GM06990 (cell line): ENCODE data around the gene PNPLA1.

Source experiments
- DNase-seq: peaks from one replicate; pipeline ENCODE4 v3.0.0-alpha.2; 2011; ENCODE audit not compliant: insufficient read length; ENCODE audit errors: extremely low read depth
- H3K27me3 ChIP-seq: replicated peaks from 2 replicates; pipeline ENCODE4 v1.6.0; 2011; ENCODE audit warnings: low read length; ENCODE audit not compliant: control insufficient read depth, insufficient read depth
- H3K36me3 ChIP-seq: 2 replicates; pipeline ENCODE4 v1.5.1; 2011; ENCODE audit warnings: low read length; ENCODE audit not compliant: control insufficient read depth, insufficient read depth
- H3K4me3 ChIP-seq: replicated peaks from 2 replicates; pipeline ENCODE4 v1.5.1; 2011; ENCODE audit warnings: low read depth, mild to moderate bottlenecking, control low read depth, low read length
- TF ChIP-seq, protein P1 (sequence below): IDR thresholded peaks from 2 replicates; pipeline ENCODE4 v1.5.1; 2011; ENCODE audit warnings: low read length, control low read depth, mild to moderate bottlenecking, inconsistent platforms; ENCODE audit not compliant: insufficient read depth, poor library complexity, severe bottlenecking

PNPLA1 gene

GRCh38 chr6:36243562-36244212 lies 26.2 kb upstream of the PNPLA1 start:
- no peak for DNase-seq
- TF ChIP-seq, protein P1, sequence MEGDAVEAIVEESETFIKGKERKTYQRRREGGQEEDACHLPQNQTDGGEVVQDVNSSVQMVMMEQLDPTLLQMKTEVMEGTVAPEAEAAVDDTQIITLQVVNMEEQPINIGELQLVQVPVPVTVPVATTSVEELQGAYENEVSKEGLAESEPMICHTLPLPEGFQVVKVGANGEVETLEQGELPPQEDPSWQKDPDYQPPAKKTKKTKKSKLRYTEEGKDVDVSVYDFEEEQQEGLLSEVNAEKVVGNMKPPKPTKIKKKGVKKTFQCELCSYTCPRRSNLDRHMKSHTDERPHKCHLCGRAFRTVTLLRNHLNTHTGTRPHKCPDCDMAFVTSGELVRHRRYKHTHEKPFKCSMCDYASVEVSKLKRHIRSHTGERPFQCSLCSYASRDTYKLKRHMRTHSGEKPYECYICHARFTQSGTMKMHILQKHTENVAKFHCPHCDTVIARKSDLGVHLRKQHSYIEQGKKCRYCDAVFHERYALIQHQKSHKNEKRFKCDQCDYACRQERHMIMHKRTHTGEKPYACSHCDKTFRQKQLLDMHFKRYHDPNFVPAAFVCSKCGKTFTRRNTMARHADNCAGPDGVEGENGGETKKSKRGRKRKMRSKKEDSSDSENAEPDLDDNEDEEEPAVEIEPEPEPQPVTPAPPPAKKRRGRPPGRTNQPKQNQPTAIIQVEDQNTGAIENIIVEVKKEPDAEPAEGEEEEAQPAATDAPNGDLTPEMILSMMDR = no peak
- H3K27me3 ChIP-seq = no peaks in the 10 kb centered on the region; the same call in 1 of the 2 replicates
- H3K4me3 ChIP-seq = no peak overlapping the region
- H3K36me3 ChIP-seq = no peaks in the 10 kb centered on the region

DNA sequence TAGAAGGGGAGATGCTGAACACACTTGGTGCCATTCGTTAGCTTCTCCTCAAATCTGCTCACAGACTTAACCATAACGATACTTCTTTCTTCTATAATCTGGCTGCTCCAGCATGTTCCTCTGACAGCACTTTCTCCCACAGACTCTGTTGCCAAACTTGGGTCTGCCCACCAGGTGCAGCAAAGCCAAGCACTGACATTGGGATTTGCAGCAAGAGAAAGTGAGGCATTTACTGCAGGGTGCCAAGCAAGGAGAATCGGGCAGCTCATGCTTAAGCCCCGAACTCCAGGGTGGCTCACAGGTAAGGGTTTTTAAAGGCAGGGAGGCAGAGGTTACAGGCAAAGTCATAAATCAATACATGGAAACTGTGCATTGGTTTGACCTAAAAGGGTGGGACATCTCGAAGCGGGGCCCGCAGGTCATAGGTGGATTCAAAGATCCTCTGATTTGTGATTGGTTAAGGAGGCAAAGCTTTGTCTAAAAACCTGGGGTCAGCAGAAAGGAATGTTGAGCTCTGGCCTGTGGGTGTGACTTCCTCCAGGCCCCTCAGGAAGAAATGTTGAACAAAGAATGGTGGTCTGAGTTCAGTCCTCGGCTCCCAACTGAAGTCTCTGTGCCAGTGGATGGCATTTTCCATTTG lies 25.1 kb upstream of the PNPLA1 start:
- no peak overlapping the region for H3K4me3 ChIP-seq
- no peaks in the 10 kb centered on the region for H3K36me3 ChIP-seq
- no peak for DNase-seq
- H3K27me3 ChIP-seq = no peaks in the 10 kb centered on the region; the same call in 1 of the 2 replicates
- TF ChIP-seq, protein P1 = no peak

DNA sequence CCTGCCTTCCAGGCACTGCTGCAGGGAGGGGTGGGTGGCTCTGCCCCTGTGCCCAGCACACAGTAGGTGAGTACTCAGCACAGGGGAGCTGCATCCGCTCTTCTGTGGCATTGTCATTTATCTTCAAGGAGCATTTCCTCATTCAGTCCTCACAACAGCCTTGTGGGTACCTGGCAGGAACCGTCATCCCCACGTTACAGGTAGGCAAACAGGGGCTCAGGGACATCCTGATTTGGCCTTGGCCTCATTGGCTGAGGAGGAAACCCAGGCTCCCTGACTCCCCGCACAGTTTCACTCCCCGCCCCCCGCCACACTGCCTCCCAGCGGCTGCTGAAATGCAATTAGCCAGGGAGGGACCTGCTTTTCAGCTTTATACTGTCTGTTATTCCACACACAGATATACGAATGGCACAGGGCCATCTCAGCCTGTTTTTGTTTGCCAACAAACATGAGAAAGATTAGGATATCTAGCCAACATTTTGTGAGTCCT lies 24.2 kb upstream of the PNPLA1 start:
- peak; percentile 25 for DNase-seq
- Histone ChIP-seq H3K36me3 (no peaks in the 10 kb centered on the region), H3K4me3 (no peak overlapping the region), H3K27me3 (no peaks in the 10 kb centered on the region; the same call in 1 of the 2 replicates)
- TF ChIP-seq, protein P1 = peak; percentile 61

- Histone ChIP-seq H3K27me3 (no peaks in the 10 kb centered on the region; the same call in 1 of the 2 replicates), H3K4me3 (no peak overlapping the region), H3K36me3 (no peaks in the 10 kb centered on the region)
- no peak for DNase-seq
- TF ChIP-seq, protein P1 = no peak
These were observed 23.2 kb upstream of the PNPLA1 start for GRCh38 chr6:36246506-36247268.

GRCh38 chr6:36247693-36248092 lies 22.2 kb upstream of the PNPLA1 start:
- TF ChIP-seq, protein P1 = no peak
- DNase-seq = no peak
- Histone ChIP-seq H3K27me3 (no peaks in the 10 kb centered on the region; the same call in 1 of the 2 replicates), H3K36me3 (no peaks in the 10 kb centered on the region), H3K4me3 (no peak overlapping the region)
